NT2/D1 (cell line): ENCODE data around the gene PRDM10.
"Not testable (repeated sequence)": the region's sequence is repeated elsewhere in the genome, so short reads cannot be mapped to it uniquely, and the experiment has no call there.

Source experiments
- SUZ12 ChIP-seq: IDR thresholded peaks from 2 replicates; pipeline ENCODE4 v1.6.1; 2011; ENCODE audit not compliant: insufficient read length, insufficient read depth; ENCODE audit errors: extremely low read depth
- YY1 ChIP-seq: IDR thresholded peaks from 2 replicates; pipeline ENCODE4 v1.6.1; 2011; ENCODE audit not compliant: insufficient read length, insufficient read depth
- ZNF274 ChIP-seq: IDR thresholded peaks from 2 replicates; pipeline ENCODE4 v1.6.1; 2011; ENCODE audit warnings: mild to moderate bottlenecking, low read depth, low read length

DNA sequence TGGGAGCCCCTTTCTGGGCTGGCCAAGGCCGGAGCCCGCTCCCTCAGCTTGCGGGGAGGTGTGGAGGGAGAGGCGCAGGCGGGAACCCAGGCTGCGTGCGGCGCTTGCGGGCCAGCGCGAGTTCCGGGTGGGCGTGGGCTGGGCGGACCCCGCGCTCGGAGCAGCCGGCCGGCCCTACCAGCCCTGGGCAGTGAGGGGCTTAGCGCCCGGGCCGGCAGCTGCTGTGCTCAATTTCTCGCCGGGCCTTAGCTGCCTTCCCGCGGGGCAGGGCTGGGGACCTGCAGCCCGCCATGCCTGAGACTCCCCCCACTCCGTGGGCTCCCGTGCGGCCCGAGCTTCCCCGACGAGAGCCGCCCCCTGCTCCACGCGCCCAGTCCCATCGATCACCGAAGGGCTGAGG is 19.0 kb upstream of the PRDM10 start:
- not testable (repeated sequence) for TF ChIP-seq ZNF274, SUZ12, YY1
